Measurements from ENCODE around the gene NTM.

NTM gene

GRCh38 chr11:132125988-132126871, 755.8 kb downstream of the NTM start:
- peak; percentile 62 to 95 (median 92) for DNase-seq

GRCh38 chr11:132126973-132127899, 756.8 kb downstream of the NTM start:
- DNase-seq = peak; percentile 29 to 91 (median 70)

GRCh38 chr11:132127900-132128288, 757.5 kb downstream of the NTM start:
- DNase-seq = no peak

GRCh38 chr11:132131047-132131446, 760.6 kb downstream of the NTM start:
- DNase-seq = peak; percentile 93 to 99 (median 94)

GRCh38 chr11:132131961-132132360, 761.5 kb downstream of the NTM start:
- peak in 1 of 3 experiments; percentile 66 for DNase-seq

- DNase-seq = no peak
These were observed 763.9 kb downstream of the NTM start for GRCh38 chr11:132134322-132134721.

- no peak for DNase-seq
These were observed 767.0 kb downstream of the NTM start for GRCh38 chr11:132137289-132137980.

- peak in 1 of 3 experiments; percentile 28 for DNase-seq
These were observed 767.5 kb downstream of the NTM start for GRCh38 chr11:132137981-132138313.

- no peak for DNase-seq
These were observed 768.8 kb downstream of the NTM start for GRCh38 chr11:132139181-132139580.

- peak; percentile 30 to 64 (median 36) for DNase-seq
These were observed 769.6 kb downstream of the NTM start for GRCh38 chr11:132140056-132140455.

GRCh38 chr11:132142121-132142520, 771.7 kb downstream of the NTM start:
- DNase-seq = peak in 2 of 3 experiments; percentile 62 to 69

- peak; percentile 47 to 80 (median 80) for DNase-seq
These were observed 772.1 kb downstream of the NTM start for GRCh38 chr11:132142554-132142953.

- no peak for DNase-seq
These were observed 777.0 kb downstream of the NTM start for GRCh38 chr11:132147464-132147863.

- DNase-seq = no peak
These were observed 784.4 kb downstream of the NTM start for GRCh38 chr11:132154781-132155180.

GRCh38 chr11:132158091-132158490, 787.7 kb downstream of the NTM start:
- DNase-seq = peak; percentile 51 to 79 (median 58)

- DNase-seq = peak in 1 of 3 experiments; percentile 49
These were observed 788.3 kb downstream of the NTM start for GRCh38 chr11:132158696-132159095.

GRCh38 chr11:132161403-132162078, 791.1 kb downstream of the NTM start:
- DNase-seq = no peak

GRCh38 chr11:132168344-132168981, 798.0 kb downstream of the NTM start:
- no peak for DNase-seq

- no peak for DNase-seq
These were observed 800.6 kb downstream of the NTM start for GRCh38 chr11:132171031-132171430.

GRCh38 chr11:132174362-132175255, 804.2 kb downstream of the NTM start:
- peak in 2 of 3 experiments; percentile 11 to 57 for DNase-seq

GRCh38 chr11:132177106-132177505, 806.7 kb downstream of the NTM start:
- no peak for DNase-seq

Data from NCI-H1417 (cell line).